Stomach (tissue), 9 donors: ENCODE results near the gene FLT1. TPM values are rescaled to one million over a fixed set of nuclear protein-coding genes. Genes with fewer than 3 reads are reported as not detected.

ENCODE experiments used
- DNase-seq, 2 donors: peaks; one replicate each; pipeline versions ENCODE4 v3.0.0 to v3.0.0-alpha.2; 2013 to 2019
- H3K27ac ChIP-seq, 5 donors: fragments of 200-600 bp in 4 of 5; sonication (generic) in 4 of 5; one replicate each; pipeline ENCODE4 v1.5.1; 2013 to 2019; ENCODE audit warnings: mild to moderate bottlenecking in 1 of 5, moderate library complexity in 1 of 5
- H3K27me3 ChIP-seq, 3 donors: fragments of 200-600 bp; sonication (generic); one replicate each; pipeline ENCODE4 v1.5.1; 2017 to 2019; ENCODE audit warnings: mixed run types in 1 of 3
- H3K36me3 ChIP-seq, 4 donors: fragments of 200-600 bp; sonication (generic); 1 replicate in 3 of 4; 2 replicates in 1 of 4; pipeline ENCODE4 v1.5.1; 2016 to 2019
- H3K4me1 ChIP-seq, 4 donors: fragments of 200-600 bp; sonication (generic); one replicate each; pipeline ENCODE4 v1.5.1; 2016 to 2019
- H3K4me3 ChIP-seq, 4 donors: fragments of 200-600 bp; sonication (generic) in 3 of 4; one replicate each; pipeline ENCODE4 v1.5.1; 2016 to 2019; ENCODE audit warnings: mild to moderate bottlenecking in 1 of 4
- H3K9me3 ChIP-seq, 4 donors: fragments of 200-600 bp; sonication (generic); one replicate each; pipeline ENCODE4 v1.5.1; 2016 to 2019
- EP300 ChIP-seq: sonication (generic); formaldehyde crosslinking; IDR thresholded peaks from one replicate; pipeline ENCODE4 v1.6.1; 2017; ENCODE audit warnings: antibody characterized with exemption
- POLR2A ChIP-seq, 4 donors: fragments of 450-650 bp; IDR thresholded peaks; one replicate each; pipeline ENCODE4 v1.6.1; 2016; ENCODE audit warnings: antibody characterized with exemption in 4 of 4, control low read depth in 2 of 4, mild to moderate bottlenecking in 1 of 4, moderate library complexity in 1 of 4
- POLR2AphosphoS5 ChIP-seq, 3 donors: sonication (generic); formaldehyde crosslinking; IDR thresholded peaks; one replicate each; pipeline ENCODE4 v1.6.1; 2016; ENCODE audit warnings: antibody characterized with exemption in 3 of 3
- WGBS, 5 donors: extraction: QIAGEN DNeasy Blood & Tissue Kit in 3 of 5; methylation state at CpG; one replicate each; pipeline versions ENCODE4 v1.1.5 to v1.1.7; 2013 to 2018; 5-methylcytosine and 5-hydroxymethylcytosine counted together
- intact Hi-C: fragments of 100-400 bp; cut with DNase I; formaldehyde crosslinking; loops from one replicate; pipeline ENCODE4 v1.15.1; 2023; ENCODE audit warnings: low total_unique reads
- polyA plus RNA-seq, 3 donors: library from polyadenylated mRNA; stranded (reverse); fragments of 200-250 nt; gene quantifications; one replicate each; pipeline ENCODE4 v1.2.3, GENCODE V29; 2013
- total RNA-seq, 5 donors: library from RNA; depleted of rRNA; stranded (reverse); fragments of >200 nt; gene quantifications; one replicate each; pipeline versions ENCODE4 v1.1.0 to v1.2.3, GENCODE V29; 2014 to 2016
- TF ChIP-seq, protein P1 (sequence below), 7 experiments: fragments of 450-650 bp in 4 of 7; fragments of 200-600 bp in 3 of 7; sonication (generic) in 3 of 7; IDR thresholded peaks; one replicate each; pipeline ENCODE4 v1.5.1; 2016 to 2019; ENCODE audit warnings: antibody characterized with exemption in 7 of 7, control low read depth in 2 of 7, mild to moderate bottlenecking in 1 of 7
- donor health status: healthy with polysubstance abuse.
- donor health status: Bipolar disorder and iron deficiency.
- donor health status: healthy.

Gene FLT1
- total and polyA plus RNA-seq, 8 donors = 1.00 to 41.9 (median 3.6) TPM; not detected in 1

DNA sequence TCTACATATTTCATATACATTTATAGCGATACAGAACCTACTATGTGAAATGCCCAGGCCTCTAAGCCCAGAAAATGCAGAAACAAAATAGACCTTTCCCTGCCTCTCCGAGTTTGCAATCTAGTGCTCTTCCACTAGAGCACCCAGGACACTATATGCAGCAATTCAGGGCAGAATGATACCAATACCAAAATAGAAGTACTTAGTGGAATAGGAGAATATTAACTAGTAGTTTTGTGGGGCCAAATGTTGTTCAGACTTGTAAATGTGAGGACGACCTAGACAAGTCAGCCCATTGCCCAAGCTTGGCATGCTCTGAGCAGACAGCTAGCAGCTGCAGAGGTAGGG is 35.8 kb upstream of the FLT1 start:
- H3K4me3 ChIP-seq = peak overlapping the region; percentile 5 to 41 (median 19)
- DNase-seq = peak in 1 of 2 donors; percentile 9
- peaks cover 7 to 88% (median 61%) of the 10 kb centered on the region in 3 donors for H3K27me3 ChIP-seq
- TF ChIP-seq, protein P1, sequence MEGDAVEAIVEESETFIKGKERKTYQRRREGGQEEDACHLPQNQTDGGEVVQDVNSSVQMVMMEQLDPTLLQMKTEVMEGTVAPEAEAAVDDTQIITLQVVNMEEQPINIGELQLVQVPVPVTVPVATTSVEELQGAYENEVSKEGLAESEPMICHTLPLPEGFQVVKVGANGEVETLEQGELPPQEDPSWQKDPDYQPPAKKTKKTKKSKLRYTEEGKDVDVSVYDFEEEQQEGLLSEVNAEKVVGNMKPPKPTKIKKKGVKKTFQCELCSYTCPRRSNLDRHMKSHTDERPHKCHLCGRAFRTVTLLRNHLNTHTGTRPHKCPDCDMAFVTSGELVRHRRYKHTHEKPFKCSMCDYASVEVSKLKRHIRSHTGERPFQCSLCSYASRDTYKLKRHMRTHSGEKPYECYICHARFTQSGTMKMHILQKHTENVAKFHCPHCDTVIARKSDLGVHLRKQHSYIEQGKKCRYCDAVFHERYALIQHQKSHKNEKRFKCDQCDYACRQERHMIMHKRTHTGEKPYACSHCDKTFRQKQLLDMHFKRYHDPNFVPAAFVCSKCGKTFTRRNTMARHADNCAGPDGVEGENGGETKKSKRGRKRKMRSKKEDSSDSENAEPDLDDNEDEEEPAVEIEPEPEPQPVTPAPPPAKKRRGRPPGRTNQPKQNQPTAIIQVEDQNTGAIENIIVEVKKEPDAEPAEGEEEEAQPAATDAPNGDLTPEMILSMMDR (IDR thresholded peaks at IDR 0.05) = no peak
- TF ChIP-seq EP300 (no peak), POLR2A (IDR thresholded peaks at IDR 0.05) (no peak), POLR2AphosphoS5 (IDR thresholded peaks at IDR 0.05) (no peak)
- H3K9me3 ChIP-seq = no peaks in the 10 kb centered on the region
- H3K27ac ChIP-seq = peak overlapping the region in 1 of 5 donors; percentile 6
- intact Hi-C loops = no loop called here
- no peaks in the 10 kb centered on the region for H3K36me3 ChIP-seq
- 27 to 44% (median 33%) methylated on average over 3 of the region's 3 CpGs for WGBS, 5 donors
- H3K4me1 ChIP-seq = peaks cover 5 to 25% (median 18%) of the 10 kb centered on the region in 4 donors

DNA sequence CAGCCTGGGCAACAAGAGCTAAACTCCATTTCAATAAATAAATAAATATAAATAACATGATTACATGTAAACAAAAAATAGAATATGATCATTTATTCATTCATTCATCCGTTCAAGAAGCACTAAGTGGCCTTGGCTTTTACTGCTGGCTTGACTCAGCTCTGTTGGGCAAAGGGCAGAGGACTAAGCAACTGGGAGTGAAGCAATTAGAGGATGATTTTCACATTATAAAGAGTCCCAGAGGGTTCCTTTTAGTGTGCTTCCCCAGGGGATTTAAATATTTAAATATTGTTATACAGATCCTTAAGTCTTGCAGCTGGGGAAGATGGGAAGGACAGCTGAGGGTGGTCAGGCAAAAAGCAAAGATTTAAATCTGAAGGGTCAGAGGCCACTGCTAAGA is 34.9 kb upstream of the FLT1 start:
- H3K4me3 ChIP-seq = no peak overlapping the region
- H3K27ac ChIP-seq = no peak overlapping the region
- H3K9me3 ChIP-seq = no peaks in the 10 kb centered on the region
- no peak for DNase-seq
- intact Hi-C loops = no loop called here
- peaks cover 5 to 25% (median 18%) of the 10 kb centered on the region in 4 donors for H3K4me1 ChIP-seq
- peaks cover 7 to 87% (median 57%) of the 10 kb centered on the region in 3 donors for H3K27me3 ChIP-seq
- TF ChIP-seq POLR2AphosphoS5 (IDR thresholded peaks at IDR 0.05) (no peak), EP300 (no peak), POLR2A (IDR thresholded peaks at IDR 0.05) (no peak)
- TF ChIP-seq, protein P1 (IDR thresholded peaks at IDR 0.05) = no peak
- H3K36me3 ChIP-seq = no peaks in the 10 kb centered on the region
- WGBS, 5 donors = 46 to 64% (median 54%) methylated on average over 1 of the region's 1 CpG

DNA sequence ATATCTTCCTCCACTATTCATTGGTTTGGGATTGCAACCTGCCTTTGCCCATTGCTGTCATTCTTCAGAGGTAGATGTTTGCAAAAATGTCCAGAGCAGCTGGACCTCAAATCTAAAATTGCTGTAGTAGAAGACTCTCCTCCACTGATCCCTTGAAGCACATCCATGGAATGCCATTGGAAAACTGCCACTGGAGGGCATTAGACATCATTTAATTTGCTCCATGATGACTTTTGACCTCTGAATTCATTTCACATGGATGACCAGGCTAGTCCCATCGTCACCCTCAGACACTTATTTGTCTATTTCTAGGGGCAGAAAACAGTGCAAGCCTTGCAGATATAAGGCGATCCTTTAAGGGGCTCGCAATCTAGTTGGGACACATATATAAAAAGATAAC is 33.9 kb upstream of the FLT1 start:
- 75 to 81% (median 76%) methylated on average over 3 of the region's 3 CpGs for WGBS, 5 donors
- DNase-seq = no peak
- Histone ChIP-seq H3K9me3 (no peaks in the 10 kb centered on the region), H3K4me3 (no peak overlapping the region), H3K4me1 (peaks cover 5 to 25% (median 18%) of the 10 kb centered on the region in 4 donors), H3K27ac (no peak overlapping the region), H3K27me3 (peaks cover 7 to 80% (median 54%) of the 10 kb centered on the region in 3 donors), H3K36me3 (no peaks in the 10 kb centered on the region)
- intact Hi-C loops = no loop called here
- no peak for TF ChIP-seq POLR2A (IDR thresholded peaks at IDR 0.05)
- no peak for TF ChIP-seq EP300
- no peak for TF ChIP-seq POLR2AphosphoS5 (IDR thresholded peaks at IDR 0.05)
- TF ChIP-seq, protein P1 (IDR thresholded peaks at IDR 0.05) = no peak

DNA sequence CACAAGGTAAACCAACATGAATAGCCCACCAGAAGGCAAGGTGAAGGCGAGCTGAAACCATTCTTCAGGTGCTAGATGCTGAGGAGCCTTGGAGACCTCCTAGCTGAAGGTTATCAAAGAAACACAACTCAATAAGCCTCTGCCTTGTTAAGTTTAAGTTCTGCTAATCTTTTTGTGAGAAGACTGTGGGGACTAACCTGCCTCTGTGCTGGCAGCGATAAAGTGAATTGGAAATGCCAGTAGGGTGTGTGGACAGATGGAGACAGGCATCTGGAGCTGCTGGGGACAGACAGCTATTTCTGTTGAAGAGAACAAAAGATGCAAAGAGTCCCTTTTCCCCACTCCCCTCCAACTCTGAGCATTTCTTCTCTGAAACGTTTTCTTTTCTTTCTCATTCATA is 33.5 kb upstream of the FLT1 start:
- intact Hi-C loops = no loop called here
- H3K4me3 ChIP-seq = no peak overlapping the region
- WGBS, 5 donors = 38 to 57% (median 43%) methylated on average over 3 of the region's 3 CpGs
- no peaks in the 10 kb centered on the region for H3K9me3 ChIP-seq
- no peak for DNase-seq
- no peaks in the 10 kb centered on the region for H3K36me3 ChIP-seq
- TF ChIP-seq, protein P1 (IDR thresholded peaks at IDR 0.05) = no peak
- TF ChIP-seq POLR2A (IDR thresholded peaks at IDR 0.05) = no peak
- TF ChIP-seq EP300 = no peak
- TF ChIP-seq POLR2AphosphoS5 (IDR thresholded peaks at IDR 0.05) = no peak
- H3K27me3 ChIP-seq = peaks cover 7 to 75% (median 53%) of the 10 kb centered on the region in 3 donors
- peaks cover 5 to 25% (median 18%) of the 10 kb centered on the region in 4 donors for H3K4me1 ChIP-seq
- no peak overlapping the region for H3K27ac ChIP-seq
